HT1080 (cell line): ENCODE results near the gene OAS3. TPM values are rescaled to one million over a fixed set of nuclear protein-coding genes. Genes with fewer than 3 reads are reported as not detected.
"Not testable (repeated sequence)": the region's sequence is repeated elsewhere in the genome, so short reads cannot be mapped to it uniquely, and the experiment has no call there.

Source experiments
- DNase-seq: peaks from one replicate; pipeline ENCODE4 v3.0.0-alpha.2; 2015; ENCODE audit warnings: low read depth
- total RNA-seq: library from RNA; depleted of rRNA; stranded (reverse); fragments of >200 nt; shearing (Covaris generic); gene quantifications from 2 replicates; pipeline ENCODE4 v1.2.3, GENCODE V29; 2014

OAS3 gene
- total RNA-seq, 1 experiment from 2014 or later = 15.8 TPM

DNA sequence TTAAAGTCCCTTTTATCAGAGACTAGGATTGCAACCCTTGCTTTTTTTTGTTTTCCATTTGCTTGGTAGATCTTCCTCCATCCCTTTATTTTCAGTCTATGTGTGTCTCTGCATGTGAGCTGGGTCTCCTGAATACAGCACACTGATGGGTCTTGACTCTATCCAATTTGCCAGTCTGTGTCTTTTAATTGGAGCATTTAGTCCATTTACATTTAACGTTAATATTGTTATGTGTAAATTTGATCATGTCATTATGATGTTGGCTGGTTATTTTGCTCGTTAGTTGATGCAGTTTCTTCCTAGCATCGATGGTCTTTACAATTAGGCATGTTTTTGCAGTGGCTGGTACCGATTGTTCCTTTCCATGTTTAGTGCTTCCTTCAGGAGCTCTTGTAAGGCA lies 18.9 kb downstream of the OAS3 start:
- DNase-seq = not testable (repeated sequence)

- DNase-seq = peak; percentile 13
Measured at GRCh38 chr12:112961074-112961473, 22.8 kb downstream of the OAS3 start.

GRCh38 chr12:112961536-112961935 lies 23.3 kb downstream of the OAS3 start:
- no peak for DNase-seq

DNA sequence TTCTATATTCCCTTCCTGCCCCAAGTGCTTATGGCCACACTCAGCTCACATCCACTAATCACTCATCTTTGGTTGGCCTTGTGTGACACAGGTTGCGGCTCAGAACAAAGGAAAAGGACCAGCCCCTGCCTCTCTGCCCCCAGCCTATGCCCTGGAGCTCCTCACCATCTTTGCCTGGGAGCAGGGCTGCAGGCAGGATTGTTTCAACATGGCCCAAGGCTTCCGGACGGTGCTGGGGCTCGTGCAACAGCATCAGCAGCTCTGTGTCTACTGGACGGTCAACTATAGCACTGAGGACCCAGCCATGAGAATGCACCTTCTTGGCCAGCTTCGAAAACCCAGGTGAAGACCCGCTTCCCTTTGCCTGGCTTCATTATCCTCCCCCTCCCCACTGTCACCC lies 24.3 kb downstream of the OAS3 start:
- no peak for DNase-seq

DNA sequence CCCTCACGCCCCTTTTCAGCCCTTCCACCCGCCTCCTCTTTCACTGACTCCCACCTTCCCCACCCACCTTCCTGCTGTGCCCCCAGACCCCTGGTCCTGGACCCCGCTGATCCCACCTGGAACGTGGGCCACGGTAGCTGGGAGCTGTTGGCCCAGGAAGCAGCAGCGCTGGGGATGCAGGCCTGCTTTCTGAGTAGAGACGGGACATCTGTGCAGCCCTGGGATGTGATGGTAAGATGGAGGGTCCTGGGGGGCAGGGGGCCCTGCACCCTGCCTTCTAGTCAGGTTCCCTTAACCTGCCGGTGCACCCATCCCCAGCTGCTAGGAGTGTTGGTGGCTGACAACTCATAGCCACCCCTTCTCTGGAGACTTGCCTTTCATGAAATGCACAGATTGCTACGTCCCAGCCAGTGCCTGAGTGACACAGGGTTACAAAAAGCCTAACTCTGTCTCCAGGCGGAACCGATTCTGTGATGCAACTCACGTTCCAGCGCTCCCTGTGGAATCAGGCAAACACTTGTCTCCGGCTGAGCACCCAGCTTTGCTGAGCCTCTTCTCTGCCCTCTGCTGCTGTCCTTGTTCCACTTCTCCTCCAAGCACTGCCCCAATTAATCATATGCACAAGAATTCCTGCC lies 25.1 kb downstream of the OAS3 start:
- no peak for DNase-seq

DNA sequence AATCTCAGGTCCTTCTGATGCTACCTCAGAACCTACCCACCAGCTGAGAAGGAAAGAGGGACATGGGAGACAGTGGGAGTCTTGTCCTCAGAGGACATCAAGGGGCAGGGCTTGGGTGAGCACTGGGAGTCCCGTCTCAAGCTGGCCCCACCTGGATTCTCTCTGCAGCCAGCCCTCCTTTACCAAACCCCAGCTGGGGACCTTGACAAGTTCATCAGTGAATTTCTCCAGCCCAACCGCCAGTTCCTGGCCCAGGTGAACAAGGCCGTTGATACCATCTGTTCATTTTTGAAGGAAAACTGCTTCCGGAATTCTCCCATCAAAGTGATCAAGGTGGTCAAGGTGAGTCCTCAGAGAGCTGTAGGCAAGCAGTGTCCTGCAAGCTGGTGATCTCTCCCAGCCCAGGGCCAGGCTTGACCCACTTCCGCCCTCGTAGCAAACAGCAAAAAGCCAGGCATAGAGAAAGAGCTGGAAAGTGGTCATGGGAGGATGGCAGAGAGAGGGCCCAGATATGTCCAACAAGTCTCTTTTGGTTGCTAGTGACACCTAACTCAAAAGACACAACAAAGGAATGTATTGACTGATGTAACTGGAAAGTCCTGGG lies 25.9 kb downstream of the OAS3 start:
- DNase-seq = no peak

GRCh38 chr12:112964915-112965314 lies 26.6 kb downstream of the OAS3 start:
- no peak for DNase-seq

DNA sequence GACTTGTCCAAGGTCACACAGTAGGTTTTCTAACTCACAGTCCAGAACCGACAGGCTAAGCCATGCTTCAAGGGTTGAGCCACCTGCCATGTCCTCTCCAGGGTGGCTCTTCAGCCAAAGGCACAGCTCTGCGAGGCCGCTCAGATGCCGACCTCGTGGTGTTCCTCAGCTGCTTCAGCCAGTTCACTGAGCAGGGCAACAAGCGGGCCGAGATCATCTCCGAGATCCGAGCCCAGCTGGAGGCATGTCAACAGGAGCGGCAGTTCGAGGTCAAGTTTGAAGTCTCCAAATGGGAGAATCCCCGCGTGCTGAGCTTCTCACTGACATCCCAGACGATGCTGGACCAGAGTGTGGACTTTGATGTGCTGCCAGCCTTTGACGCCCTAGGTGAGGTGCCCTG lies 27.4 kb downstream of the OAS3 start:
- no peak for DNase-seq

DNA sequence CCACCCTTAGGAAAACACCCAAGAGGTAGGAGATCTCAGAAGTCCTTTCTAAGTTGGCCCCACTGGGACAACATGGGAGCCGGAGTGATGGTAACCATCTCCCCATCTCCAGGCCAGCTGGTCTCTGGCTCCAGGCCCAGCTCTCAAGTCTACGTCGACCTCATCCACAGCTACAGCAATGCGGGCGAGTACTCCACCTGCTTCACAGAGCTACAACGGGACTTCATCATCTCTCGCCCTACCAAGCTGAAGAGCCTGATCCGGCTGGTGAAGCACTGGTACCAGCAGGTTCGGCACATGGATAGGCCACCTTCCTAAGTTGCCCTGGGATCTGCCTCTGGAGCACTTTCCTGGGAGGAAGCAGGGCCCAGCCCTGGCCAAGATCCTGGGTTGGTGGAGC lies 29.0 kb downstream of the OAS3 start:
- DNase-seq = no peak

DNA sequence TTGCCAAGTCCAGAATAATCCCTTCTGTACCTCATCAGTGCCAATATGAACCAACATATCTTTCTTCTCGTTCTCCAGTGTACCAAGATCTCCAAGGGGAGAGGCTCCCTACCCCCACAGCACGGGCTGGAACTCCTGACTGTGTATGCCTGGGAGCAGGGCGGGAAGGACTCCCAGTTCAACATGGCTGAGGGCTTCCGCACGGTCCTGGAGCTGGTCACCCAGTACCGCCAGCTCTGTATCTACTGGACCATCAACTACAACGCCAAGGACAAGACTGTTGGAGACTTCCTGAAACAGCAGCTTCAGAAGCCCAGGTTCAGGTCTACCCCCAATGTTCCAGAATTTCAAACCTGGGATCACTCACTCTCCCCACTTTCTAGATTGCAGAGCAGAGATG lies 29.6 kb downstream of the OAS3 start:
- no peak for DNase-seq

GRCh38 chr12:112969547-112970306 lies 31.5 kb downstream of the OAS3 start:
- no peak for DNase-seq

DNA sequence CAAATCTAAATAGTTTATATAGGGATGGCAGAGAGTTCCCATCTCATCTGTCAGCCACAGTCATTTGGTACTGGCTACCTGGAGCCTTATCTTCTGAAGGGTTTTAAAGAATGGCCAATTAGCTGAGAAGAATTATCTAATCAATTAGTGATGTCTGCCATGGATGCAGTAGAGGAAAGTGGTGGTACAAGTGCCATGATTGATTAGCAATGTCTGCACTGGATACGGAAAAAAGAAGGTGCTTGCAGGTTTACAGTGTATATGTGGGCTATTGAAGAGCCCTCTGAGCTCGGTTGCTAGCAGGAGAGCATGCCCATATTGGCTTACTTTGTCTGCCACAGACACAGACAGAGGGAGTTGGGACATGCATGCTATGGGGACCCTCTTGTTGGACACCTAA lies 32.1 kb downstream of the OAS3 start:
- DNase-seq = no peak

DNA sequence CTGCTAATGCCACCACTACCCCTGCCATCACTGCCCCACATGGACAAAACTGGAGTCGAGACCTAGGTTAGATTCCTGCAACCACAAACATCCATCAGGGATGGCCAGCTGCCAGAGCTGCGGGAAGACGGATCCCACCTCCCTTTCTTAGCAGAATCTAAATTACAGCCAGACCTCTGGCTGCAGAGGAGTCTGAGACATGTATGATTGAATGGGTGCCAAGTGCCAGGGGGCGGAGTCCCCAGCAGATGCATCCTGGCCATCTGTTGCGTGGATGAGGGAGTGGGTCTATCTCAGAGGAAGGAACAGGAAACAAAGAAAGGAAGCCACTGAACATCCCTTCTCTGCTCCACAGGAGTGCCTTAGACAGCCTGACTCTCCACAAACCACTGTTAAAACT lies 33.0 kb downstream of the OAS3 start:
- peak; percentile 10 for DNase-seq

GRCh38 chr12:112973011-112973735 lies 34.9 kb downstream of the OAS3 start:
- DNase-seq = no peak

DNA sequence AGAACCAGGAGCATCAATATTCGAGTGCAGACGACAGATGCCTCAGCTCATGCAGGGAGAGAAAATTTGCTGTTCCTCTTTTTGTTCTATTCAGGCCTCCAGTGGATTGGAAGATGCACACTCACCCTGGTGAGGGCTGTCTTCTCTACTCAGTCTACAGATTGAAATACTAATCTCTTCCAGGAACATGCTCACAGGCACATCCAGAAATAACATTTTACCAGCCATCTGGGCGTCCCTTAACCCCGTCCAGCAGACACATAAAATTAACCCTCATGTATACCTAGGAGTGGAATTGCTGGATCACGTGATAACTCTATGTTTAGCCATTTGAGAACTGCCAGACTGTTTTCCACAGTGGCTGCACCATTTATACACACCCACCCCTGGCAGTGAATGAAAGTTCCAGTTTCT lies 35.6 kb downstream of the OAS3 start:
- DNase-seq = no peak

DNA sequence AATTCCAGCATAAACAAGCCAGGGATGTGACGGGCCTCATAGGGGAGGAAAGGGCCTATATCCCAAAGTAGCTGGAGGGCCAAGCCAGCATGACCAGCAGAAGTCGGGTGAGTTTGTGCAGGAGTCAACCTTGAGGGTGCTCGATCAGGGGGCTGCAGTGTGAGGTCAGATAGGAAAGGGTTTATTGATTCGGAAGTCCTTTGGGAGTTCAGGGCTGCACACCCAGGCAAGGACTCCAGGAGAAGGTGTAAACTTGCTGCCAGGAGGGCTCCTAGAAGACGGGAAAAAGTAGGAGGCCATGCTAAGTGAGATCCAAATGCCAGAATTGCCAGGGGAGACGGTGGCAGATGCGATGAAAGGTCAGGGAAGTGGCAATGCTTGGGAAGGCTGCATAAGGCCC lies 36.6 kb downstream of the OAS3 start:
- DNase-seq = no peak

DNA sequence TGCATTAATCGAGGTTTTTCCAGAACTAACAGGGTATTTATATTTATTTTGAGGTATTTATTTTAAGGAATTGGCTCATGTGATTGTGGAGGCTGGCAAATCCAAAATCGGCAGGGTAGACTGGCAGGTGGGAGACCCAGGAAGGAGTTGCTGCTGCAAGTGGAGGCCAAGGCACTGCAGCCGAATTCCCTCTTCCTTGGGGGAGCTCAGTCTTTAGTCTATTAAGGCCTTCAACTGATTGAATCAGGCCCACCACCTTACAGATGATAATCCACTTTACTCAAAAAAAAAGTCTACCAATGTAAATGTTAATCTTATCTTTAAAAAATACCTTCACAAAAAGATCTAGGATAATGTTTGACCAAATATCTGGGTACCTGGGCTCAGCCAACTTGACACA lies 38.9 kb downstream of the OAS3 start:
- DNase-seq = no peak

DNA sequence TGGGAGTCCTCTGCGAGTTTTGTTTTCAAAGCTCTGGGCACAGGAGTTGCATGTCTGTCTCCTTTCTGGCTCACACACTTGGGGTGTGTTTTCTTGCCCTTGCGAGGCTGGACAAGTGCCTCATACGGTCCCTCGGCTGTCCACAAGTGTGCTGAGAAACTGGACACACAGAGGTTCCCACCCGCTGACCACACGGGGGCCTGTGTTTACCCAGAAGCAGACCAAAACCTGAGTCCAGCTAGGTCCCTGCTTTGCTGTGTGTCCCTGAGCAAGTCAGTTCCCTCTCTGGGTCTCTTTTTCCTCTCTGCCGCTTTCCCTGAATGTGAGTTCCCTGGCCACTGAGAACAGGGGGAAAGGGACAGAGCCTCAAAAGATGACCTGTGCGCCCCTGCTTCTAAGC lies 39.4 kb downstream of the OAS3 start:
- no peak for DNase-seq

GRCh38 chr12:112978163-112979040 lies 40.1 kb downstream of the OAS3 start, which contains the start of gene OAS2:
TSS of gene OAS2 (plus strand) at chr12:112978519. CDS start at chr12:112978609, 90 bp downstream.
- DNase-seq = peak; percentile 73

DNA sequence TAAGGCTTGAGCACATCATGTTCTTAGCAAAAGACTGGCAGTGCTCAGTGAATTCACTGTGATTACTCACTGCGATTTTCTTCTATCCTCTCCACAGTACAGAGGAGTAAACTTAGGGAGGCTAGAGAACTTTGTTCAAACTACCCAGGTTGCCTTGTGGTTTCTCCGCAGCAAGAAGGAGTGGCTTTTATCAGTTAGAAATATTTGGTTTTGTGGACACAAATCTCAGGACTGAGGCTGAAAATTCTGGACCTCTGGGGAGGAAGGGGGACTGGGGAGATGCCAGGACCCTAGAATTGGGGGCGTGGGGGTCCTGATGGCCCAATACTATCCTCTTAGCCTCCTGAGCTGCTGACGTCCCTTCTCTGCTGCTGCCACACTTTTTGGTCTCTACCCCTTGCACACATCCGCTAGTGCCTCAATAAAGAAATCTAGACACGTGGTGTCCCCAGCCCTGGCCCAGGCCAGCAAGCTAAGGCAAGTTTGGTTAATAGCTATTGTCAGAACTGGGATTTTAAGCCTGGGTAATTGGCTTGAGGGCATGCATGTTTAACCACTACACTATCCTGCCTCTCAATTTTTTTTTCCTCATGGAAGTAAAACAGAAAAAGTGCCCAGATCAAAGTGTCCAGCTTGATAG lies 40.9 kb downstream of the OAS3 start:
- DNase-seq = no peak
